Adipose tissue (tissue), 3 donors: ENCODE data around the gene ENTPD3. TPM values are rescaled to one million over a fixed set of nuclear protein-coding genes. Genes with fewer than 3 reads are reported as not detected.

ENCODE experiments used
- H3K27ac ChIP-seq: one replicate; pipeline ENCODE4 v1.5.1; 2013; ENCODE audit warnings: low read depth, low read length
- WGBS, 3 donors: extraction: QIAGEN DNeasy Blood & Tissue Kit; methylation state at CpG; one replicate each; pipeline ENCODE4 v1.1.7; 2013; 5-methylcytosine and 5-hydroxymethylcytosine counted together
- polyA plus RNA-seq, 3 donors: library from polyadenylated mRNA; stranded (reverse); fragments of 200-250 nt; gene quantifications; one replicate each; pipeline ENCODE4 v1.2.3, GENCODE V29; 2013
- donor health status: healthy with polysubstance abuse.
- donor health status: Bipolar disorder and iron deficiency.
- donor health status: healthy.

Gene ENTPD3
- polyA plus RNA-seq, 3 donors = 1.6 to 10.4 (median 1.7) TPM

DNA sequence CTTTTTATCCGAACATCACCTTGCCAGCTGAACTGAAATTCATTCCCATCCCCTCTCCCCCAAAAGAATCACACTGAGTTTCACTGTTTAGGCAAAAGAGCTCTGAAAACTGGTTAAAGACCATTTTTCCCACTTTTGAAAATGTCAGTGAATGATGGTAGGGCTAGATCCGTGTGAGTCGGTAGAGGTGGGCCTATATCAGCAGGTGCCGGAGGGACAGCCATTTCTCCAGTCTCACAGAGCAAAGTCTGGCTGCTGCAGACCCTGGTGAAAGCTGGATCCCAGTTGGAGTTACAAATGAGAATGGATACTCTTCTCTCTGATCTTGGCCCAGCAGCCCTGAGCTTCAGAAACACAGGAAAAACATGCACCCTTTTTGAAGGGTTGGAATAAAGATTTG lies 10.9 kb downstream of the ENTPD3 start:
- WGBS, 3 donors = 58 to 73% (median 67%) methylated on average over 4 of the region's 4 CpGs
- no peak overlapping the region for H3K27ac ChIP-seq

DNA sequence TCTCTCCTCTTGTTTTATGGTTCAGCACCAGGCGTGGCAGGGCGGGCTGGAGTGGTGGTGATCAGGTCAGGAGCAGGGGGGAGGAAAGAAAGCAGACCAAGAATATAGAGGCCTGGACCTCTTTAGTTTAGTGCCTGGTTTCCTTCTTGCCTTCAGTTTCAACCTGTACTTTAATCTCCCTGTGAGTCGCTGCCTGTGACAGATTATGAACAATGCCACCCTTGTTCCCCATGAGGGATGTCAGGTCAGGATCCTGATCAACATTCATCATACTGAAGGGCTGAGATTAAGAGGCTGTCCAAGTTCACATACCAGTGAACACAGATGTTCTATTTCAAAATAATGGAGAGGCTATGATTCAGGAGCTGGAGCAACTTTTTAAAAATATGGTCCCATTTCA lies 11.4 kb downstream of the ENTPD3 start:
- 47 to 78% (median 70%) methylated on average over 3 of the region's 3 CpGs for WGBS, 3 donors

GRCh38 chr3:40404591-40405198 lies 17.7 kb downstream of the ENTPD3 start:
- 93 to 98% (median 96%) methylated on average over 2 of the region's 2 CpGs for WGBS, 3 donors

More for the DNA sequence above, 11.4 kb downstream of the ENTPD3 start:
- H3K27ac ChIP-seq = no peak overlapping the region

DNA sequence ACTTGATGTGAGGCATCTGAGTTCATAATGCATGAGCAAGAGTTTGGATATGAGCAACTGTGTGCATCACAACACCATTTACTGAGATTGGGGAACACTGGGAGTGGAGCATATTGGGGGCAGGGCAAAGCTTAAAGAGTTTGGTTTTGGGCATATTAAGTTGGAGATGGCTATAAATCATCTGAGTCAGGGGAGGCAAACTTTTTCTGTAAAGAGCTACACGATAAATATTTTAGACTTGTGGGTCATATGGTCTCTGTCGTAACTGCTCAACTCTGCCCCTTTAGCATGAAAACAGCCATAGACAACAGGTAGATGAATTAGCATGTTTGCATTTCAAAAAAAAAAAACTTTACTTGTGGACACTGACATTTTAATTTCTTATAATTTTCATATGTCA lies 20.0 kb downstream of the ENTPD3 start:
- no peak overlapping the region for H3K27ac ChIP-seq
- WGBS, 3 donors = 65 to 82% (median 74%) methylated on average over 2 of the region's 2 CpGs

More at GRCh38 chr3:40404591-40405198, 17.7 kb downstream of the ENTPD3 start:
- no peak overlapping the region for H3K27ac ChIP-seq

DNA sequence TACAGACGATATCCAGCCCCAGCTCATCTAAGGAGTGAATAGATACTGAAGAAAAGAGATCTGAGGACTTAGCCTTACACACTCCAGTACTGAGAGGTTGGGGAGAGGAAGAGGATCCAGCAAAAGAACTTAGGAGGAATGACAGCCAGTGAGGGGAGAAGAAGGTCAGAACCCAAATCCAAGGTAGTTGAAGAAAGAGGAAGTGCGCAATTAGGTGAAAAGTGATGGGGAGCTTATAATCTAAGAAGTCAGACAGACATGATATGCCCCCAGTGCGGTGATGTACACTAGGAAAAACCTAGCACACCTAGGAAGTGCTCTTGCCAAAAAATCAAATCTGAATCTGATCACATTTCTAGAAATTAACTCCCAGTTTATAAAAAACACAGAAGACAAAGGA lies 20.6 kb downstream of the ENTPD3 start:
- 75 to 83% (median 81%) methylated on average over 3 of the region's 3 CpGs for WGBS, 3 donors
- no peak overlapping the region for H3K27ac ChIP-seq

GRCh38 chr3:40414270-40414669 lies 27.3 kb downstream of the ENTPD3 start:
- 55 to 78% (median 61%) methylated on average over 1 of the region's 1 CpG for WGBS, 3 donors
- no peak overlapping the region for H3K27ac ChIP-seq

- H3K27ac ChIP-seq = no peak overlapping the region
Measured at GRCh38 chr3:40417845-40418543, 31.0 kb downstream of the ENTPD3 start.

GRCh38 chr3:40422861-40423260 lies 35.9 kb downstream of the ENTPD3 start:
- H3K27ac ChIP-seq = no peak overlapping the region
- 80 to 85% (median 81%) methylated on average over 1 of the region's 1 CpG for WGBS, 3 donors

More at GRCh38 chr3:40417845-40418543, 31.0 kb downstream of the ENTPD3 start:
- WGBS, 3 donors = 60 to 91% (median 88%) methylated on average over 2 of the region's 2 CpGs

- no peak overlapping the region for H3K27ac ChIP-seq
- 89 to 96% (median 92%) methylated on average over 8 of the region's 8 CpGs for WGBS, 3 donors
Measured at GRCh38 chr3:40427045-40427669, 40.2 kb downstream of the ENTPD3 start.

- 71 to 85% (median 85%) methylated on average over 2 of the region's 2 CpGs for WGBS, 3 donors
- H3K27ac ChIP-seq = no peak overlapping the region
Measured at GRCh38 chr3:40432793-40433192, 45.8 kb downstream of the ENTPD3 start.

DNA sequence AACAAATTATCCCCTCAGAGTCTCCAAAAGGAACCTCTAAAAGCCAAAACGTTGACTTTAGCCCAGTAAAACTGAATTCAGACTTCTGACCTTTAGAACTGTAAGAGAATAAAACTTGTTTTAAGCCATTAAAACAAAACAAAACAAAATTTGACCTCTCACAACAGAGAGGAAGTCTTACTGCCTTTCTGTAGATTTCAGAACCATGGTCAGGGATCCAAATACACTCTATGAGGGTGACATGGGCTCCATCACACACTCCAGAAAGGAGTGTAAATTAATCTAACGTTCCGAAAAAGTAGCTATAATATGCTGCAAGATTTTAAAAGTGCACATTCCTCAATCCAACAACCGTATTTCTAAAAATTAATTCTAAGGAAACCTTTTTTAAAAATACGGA lies 50.9 kb downstream of the ENTPD3 start:
- 73 to 77% (median 75%) methylated on average over 5 of the region's 5 CpGs for WGBS, 3 donors
- no peak overlapping the region for H3K27ac ChIP-seq

DNA sequence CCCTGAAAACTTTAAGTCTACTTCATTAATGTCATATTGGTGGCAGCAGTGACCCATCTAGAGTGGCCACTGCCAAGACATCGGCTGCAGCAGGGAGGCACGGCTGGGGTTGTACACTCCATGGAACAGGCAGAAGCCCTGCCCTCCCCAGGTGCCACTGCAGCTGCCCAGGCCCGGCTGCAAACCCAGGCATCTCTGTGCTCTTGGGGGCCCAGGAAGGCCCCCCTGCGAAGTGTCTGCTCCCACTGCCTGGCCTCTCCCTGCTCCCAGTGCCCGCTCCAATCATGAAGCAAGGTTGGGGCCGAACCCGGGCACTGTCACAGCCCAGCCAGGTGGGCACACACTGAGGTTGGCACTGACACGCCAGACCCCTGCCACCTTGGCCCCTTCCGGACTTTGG lies 58.1 kb downstream of the ENTPD3 start:
- 90 to 93% (median 92%) methylated on average over 9 of the region's 9 CpGs for WGBS, 3 donors
- H3K27ac ChIP-seq = no peak overlapping the region

DNA sequence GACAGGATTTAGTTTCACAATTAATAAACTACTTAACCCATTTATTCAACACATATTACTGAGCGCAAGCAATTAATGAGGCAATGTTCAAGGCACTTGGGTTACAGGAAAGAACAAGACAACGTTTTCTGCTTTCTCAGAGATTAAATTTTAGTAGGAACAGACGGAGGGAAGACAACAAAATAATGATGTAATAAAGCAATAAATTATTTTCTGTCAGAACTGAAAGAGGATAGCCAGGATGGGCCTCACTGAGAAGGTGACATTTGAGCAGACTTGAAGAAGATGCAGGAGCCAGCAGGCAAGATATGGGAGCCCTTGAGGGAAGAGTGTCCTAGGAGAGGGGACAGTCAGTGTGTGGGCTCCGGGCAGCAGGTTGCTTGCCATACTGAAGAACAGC lies 58.9 kb downstream of the ENTPD3 start:
- WGBS, 3 donors = 77 to 80% (median 78%) methylated on average over 4 of the region's 4 CpGs
- H3K27ac ChIP-seq = no peak overlapping the region

- H3K27ac ChIP-seq = no peak overlapping the region
- WGBS, 3 donors = 76 to 90% (median 86%) methylated on average over 2 of the region's 2 CpGs
Measured at GRCh38 chr3:40450438-40450837, 63.5 kb downstream of the ENTPD3 start.

DNA sequence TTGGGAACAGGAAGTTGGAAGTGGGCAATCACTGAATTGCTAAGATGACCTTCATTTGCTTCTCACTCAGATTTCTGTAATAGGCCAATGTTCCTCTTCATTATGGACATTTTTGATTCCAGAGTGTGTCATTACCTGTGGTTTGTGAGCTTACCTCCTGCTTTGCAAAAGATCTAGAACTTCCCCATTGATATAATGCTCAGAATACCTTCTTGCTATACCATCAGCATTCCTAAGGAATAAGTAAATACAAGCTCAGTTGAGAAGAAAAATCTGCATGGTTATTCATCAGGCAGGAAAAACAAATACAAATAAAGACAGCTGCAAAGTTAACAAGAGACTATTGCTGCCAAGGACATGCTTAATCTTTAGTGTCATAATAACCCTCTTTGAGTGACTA lies 64.6 kb downstream of the ENTPD3 start:
- no peak overlapping the region for H3K27ac ChIP-seq

GRCh38 chr3:40452057-40452456 lies 65.1 kb downstream of the ENTPD3 start:
- WGBS, 3 donors = 72 to 84% (median 82%) methylated on average over 1 of the region's 1 CpG
- no peak overlapping the region for H3K27ac ChIP-seq

GRCh38 chr3:40452562-40452875 lies 65.5 kb downstream of the ENTPD3 start:
- WGBS, 3 donors = 2 to 4% (median 4%) methylated on average over 7 of the region's 7 CpGs
- no peak overlapping the region for H3K27ac ChIP-seq

DNA sequence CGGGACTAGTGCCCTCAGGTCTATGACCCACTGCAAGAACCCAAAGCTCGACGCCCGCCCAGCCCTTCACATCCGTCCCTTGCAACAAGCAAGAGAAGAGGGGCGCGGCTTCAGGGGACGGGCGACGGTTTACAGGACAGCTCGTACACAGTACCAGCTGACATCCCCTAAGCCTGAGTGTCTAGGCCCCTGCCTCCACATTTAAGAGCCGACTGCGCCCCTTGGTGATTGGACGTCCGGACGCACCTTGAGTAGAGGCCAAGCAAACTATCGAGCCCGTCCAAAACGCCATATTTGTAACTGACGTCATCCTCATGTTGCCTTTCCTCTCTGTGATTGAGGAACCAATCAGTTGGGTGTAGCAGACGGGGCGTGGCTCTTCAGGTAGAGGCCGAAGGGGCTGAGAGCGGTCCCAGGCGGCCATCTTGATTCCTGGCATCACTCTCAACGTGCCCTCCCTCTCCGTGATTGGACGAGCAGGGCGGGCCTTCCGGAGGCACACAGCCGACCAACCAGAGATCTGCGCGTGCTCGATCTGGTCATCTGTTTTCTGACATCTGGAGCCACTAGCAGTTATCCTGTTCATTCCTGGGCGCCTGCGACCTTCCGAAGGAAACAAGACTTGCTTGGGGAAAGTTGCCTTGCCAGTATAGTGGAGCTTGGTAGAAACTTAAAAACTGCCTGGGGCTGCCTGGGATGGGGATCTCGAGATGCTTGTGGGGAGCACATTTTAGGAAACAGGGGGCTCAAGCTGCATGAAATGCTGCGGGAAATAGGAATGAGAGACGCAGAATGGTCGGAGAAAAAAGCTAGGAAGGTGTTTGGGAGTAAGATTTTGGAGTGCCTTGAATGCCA lies 66.1 kb downstream of the ENTPD3 start:
- WGBS, 3 donors = 0% methylated on average over 41 of the region's 41 CpGs
- no peak overlapping the region for H3K27ac ChIP-seq

GRCh38 chr3:40453933-40454332 lies 66.9 kb downstream of the ENTPD3 start:
- H3K27ac ChIP-seq = no peak overlapping the region
- WGBS, 3 donors = 18 to 48% (median 40%) methylated on average over 6 of the region's 6 CpGs
